ENCODE measurements around the gene ATOSB. TPM values are rescaled to one million over a fixed set of nuclear protein-coding genes. Genes with fewer than 3 reads are reported as not detected.
A peak's percentile ranks its signal among the peaks of the same experiment; 100 is the strongest.

The ATOSB gene
- polyA plus RNA-seq, 3 donors: 18.5 to 96.8 (median 23.7) TPM

DNA sequence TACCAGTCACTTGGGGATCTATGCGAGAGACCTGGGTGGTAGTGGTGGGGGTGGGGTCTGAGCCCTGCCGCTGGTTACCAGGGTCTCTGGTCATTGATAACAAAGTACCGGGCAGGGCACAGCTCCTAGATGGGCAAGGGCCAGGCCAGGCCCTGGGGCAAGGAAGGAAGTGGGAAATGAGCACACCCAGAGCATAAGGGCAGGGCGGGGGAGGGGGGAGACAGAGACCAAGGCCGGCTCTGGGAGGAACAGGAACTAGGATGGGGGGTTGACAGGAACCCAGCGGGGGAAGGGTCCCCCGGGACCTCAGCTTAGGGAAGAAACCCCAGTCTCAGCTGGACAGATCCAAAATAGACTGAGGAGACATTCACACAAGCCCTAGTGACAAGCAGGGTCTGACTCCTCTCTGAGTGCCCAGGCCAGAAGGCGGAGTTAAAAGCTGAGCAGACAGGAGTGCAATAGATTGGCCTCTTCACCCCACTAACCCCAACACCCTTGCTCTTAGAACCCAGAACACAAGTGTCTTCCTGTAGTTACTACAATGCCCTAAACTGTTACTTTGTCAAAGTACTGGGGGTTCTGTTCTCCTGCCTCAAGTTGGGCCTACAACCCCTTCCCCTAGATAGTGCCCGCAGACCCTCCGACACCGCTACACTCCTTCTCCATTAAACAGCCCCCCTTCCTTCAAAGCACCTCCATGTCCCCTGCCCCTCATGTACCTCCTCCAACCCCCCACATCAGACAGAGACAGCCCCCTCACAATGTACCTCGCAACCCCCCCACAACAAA, 628 bp downstream of the ATOSB start:
- Histone ChIP-seq H4K20me1 (ENCODE audit: insufficient read depth, low read length) (peaks cover 38% of the 10 kb centered on the region), H3K4me3 (replicated peaks in 1 of 3; ENCODE audit: low read depth in 2 of 3, low read length in 3 of 3) (peak overlapping the region; percentile 52 to 91 (median 72)), H3K36me3 (replicated peaks in 1 of 2; ENCODE audit: control insufficient read depth in 1 of 2, insufficient read depth in 2 of 2, low read length in 2 of 2) (no peaks in the 10 kb centered on the region), H3K4me1 (ENCODE audit: control insufficient read depth in 1 of 2, insufficient read depth in 2 of 2, low read length in 2 of 2) (peaks cover 51 to 61% of the 10 kb centered on the region in 2 donors), H3K79me2 (ENCODE audit: insufficient read depth, low read length) (peaks cover 51% of the 10 kb centered on the region), H3K27ac (ENCODE audit: low read depth in 1 of 2, low read length in 2 of 2) (peak overlapping the region; percentile 95 to 98), H3K9ac (ENCODE audit: insufficient read depth, low read length, poor library complexity, severe bottlenecking) (peak overlapping the region; percentile 89), H3K27me3 (ENCODE audit: control insufficient read depth in 2 of 2, insufficient read depth in 2 of 2, low read length in 2 of 2) (no peaks in the 10 kb centered on the region), H2AFZ (ENCODE audit: insufficient read depth, low read depth, low read length, poor library complexity, severe bottlenecking) (peak overlapping the region; percentile 81), H3K4me2 (replicated peaks; ENCODE audit: extremely low read depth, low read length, poor library complexity, severe bottlenecking) (peak overlapping the region; percentile 89), H3K9me3 (replicated peaks in 1 of 2; ENCODE audit: control insufficient read depth in 1 of 2, insufficient read depth in 1 of 2, low read length in 2 of 2) (no peaks in the 10 kb centered on the region)
- TF ChIP-seq, protein P1, sequence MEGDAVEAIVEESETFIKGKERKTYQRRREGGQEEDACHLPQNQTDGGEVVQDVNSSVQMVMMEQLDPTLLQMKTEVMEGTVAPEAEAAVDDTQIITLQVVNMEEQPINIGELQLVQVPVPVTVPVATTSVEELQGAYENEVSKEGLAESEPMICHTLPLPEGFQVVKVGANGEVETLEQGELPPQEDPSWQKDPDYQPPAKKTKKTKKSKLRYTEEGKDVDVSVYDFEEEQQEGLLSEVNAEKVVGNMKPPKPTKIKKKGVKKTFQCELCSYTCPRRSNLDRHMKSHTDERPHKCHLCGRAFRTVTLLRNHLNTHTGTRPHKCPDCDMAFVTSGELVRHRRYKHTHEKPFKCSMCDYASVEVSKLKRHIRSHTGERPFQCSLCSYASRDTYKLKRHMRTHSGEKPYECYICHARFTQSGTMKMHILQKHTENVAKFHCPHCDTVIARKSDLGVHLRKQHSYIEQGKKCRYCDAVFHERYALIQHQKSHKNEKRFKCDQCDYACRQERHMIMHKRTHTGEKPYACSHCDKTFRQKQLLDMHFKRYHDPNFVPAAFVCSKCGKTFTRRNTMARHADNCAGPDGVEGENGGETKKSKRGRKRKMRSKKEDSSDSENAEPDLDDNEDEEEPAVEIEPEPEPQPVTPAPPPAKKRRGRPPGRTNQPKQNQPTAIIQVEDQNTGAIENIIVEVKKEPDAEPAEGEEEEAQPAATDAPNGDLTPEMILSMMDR (IDR thresholded peaks at IDR 0.05): no peak
- Mint-ChIP-seq H3K36me3 (peaks cover 7 to 20% of the 10 kb centered on the region in 2 donors), H3K4me3 (peak overlapping the region; percentile 97 to 99), H3K27ac (peak overlapping the region; percentile 99 to 100 (median 99)), H3K9me3 (peaks cover 0 to 3% (median 0%) of the 10 kb centered on the region in 7 donors), H3K27me3 (ENCODE audit: low read depth in 3 of 3) (peaks cover 0 to 6% (median 0%) of the 10 kb centered on the region in 3 donors), H3K4me1 (peaks cover 58% of the 10 kb centered on the region)
- 0% methylated on average over 10 of the region's 12 CpGs for WGBS (ENCODE audit: insufficient coverage)
- DNase-seq: peak; percentile 85 to 92 (median 91)
- intact Hi-C loops (cut with micrococcal nuclease): loop anchor here (2.0 to 10.0 kb wide), 10 partner anchors 43 to 617 kb away; partner anchors contain the start of genes CCDC107 (in 1 of the 2), CCL27 (in 1 of the 2), CREB3 (in 1 of the 2) and DNAJB5 (in 1 of the 2)

DNA sequence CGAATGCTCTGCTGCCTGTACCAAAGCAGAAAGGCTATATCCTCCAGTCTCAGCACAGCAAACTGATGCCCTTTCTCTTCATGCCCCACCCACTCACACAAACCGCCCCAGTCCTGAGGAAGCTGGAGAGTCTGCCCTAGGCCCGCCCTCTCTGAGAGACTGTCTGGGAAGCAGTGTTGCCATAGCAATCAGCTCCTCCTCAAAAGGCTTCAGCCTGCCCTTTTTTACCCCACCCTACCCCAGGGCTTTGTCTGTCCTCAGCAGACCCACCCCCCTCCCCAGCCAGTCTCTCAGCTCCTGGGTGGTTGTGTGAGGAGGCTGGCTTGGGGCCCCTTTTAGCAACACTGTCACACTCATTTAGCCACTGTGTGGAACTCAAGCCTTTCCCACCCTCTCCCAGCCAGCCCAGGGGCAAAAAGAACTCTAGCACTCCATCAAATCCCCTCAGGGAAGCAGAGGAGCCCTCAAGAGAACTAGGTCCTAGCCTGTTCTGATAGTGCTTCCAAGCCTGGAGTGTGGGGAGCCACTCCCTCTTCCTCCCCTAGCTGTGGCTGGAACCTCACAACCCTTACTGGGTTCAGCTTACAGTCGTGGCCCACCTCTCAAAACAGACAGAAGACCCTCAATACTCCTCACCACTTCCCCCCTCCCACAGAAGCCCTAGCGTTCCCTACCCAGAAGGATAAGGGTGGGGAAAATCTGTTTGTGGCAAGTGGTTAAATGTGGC, 1.4 kb downstream of the ATOSB start:
- H3K27ac Mint-ChIP-seq: peak overlapping the region; percentile 99 to 100 (median 99)
- Histone ChIP-seq H3K27ac (ENCODE audit: low read depth in 1 of 2, low read length in 2 of 2) (peak overlapping the region; percentile 95 to 98), H3K4me3 (replicated peaks in 1 of 3; ENCODE audit: low read depth in 2 of 3, low read length in 3 of 3) (peak overlapping the region; percentile 52 to 91 (median 72)), H3K4me1 (ENCODE audit: control insufficient read depth in 1 of 2, insufficient read depth in 2 of 2, low read length in 2 of 2) (peaks cover 58 to 68% of the 10 kb centered on the region in 2 donors), H4K20me1 (ENCODE audit: insufficient read depth, low read length) (peaks cover 46% of the 10 kb centered on the region), H3K27me3 (ENCODE audit: control insufficient read depth in 2 of 2, insufficient read depth in 2 of 2, low read length in 2 of 2) (no peaks in the 10 kb centered on the region), H2AFZ (ENCODE audit: insufficient read depth, low read depth, low read length, poor library complexity, severe bottlenecking) (no peak overlapping the region), H3K9ac (ENCODE audit: insufficient read depth, low read length, poor library complexity, severe bottlenecking) (peak overlapping the region; percentile 89), H3K79me2 (ENCODE audit: insufficient read depth, low read length) (peaks cover 59% of the 10 kb centered on the region), H3K9me3 (replicated peaks in 1 of 2; ENCODE audit: control insufficient read depth in 1 of 2, insufficient read depth in 1 of 2, low read length in 2 of 2) (no peaks in the 10 kb centered on the region), H3K36me3 (replicated peaks in 1 of 2; ENCODE audit: control insufficient read depth in 1 of 2, insufficient read depth in 2 of 2, low read length in 2 of 2) (peaks cover 0 to 6% of the 10 kb centered on the region in 2 donors), H3K4me2 (replicated peaks; ENCODE audit: extremely low read depth, low read length, poor library complexity, severe bottlenecking) (peak overlapping the region; percentile 89)
- peaks cover 66% of the 10 kb centered on the region for H3K4me1 Mint-ChIP-seq
- DNase-seq: peak; percentile 85 to 99 (median 95)
- H3K36me3 Mint-ChIP-seq: peaks cover 12 to 28% of the 10 kb centered on the region in 2 donors
- 4% methylated on average over 3 of the region's 5 CpGs for WGBS (ENCODE audit: insufficient coverage)
- peak overlapping the region; percentile 97 to 99 for H3K4me3 Mint-ChIP-seq
- H3K27me3 Mint-ChIP-seq (ENCODE audit: low read depth in 3 of 3): peaks cover 0 to 6% (median 0%) of the 10 kb centered on the region in 3 donors
- intact Hi-C loops (cut with micrococcal nuclease): loop anchor here (2.0 to 10.0 kb wide), 7 partner anchors 42 to 618 kb away; partner anchors contain the start of genes CCDC107 (in 1 of the 2), CCL27 (in 1 of the 2), CREB3 (in 1 of the 2) and DNAJB5 (in 1 of the 2)
- TF ChIP-seq, protein P1 (IDR thresholded peaks at IDR 0.05): no peak
- H3K9me3 Mint-ChIP-seq: peaks cover 0 to 3% (median 0%) of the 10 kb centered on the region in 7 donors

All from CD14-positive monocyte (primary cell).